ENCODE results near the gene DNM3.
"Not testable (repeated sequence)": the region's sequence is repeated elsewhere in the genome, so short reads cannot be mapped to it uniquely, and the experiment has no call there.

The DNM3 gene

DNA sequence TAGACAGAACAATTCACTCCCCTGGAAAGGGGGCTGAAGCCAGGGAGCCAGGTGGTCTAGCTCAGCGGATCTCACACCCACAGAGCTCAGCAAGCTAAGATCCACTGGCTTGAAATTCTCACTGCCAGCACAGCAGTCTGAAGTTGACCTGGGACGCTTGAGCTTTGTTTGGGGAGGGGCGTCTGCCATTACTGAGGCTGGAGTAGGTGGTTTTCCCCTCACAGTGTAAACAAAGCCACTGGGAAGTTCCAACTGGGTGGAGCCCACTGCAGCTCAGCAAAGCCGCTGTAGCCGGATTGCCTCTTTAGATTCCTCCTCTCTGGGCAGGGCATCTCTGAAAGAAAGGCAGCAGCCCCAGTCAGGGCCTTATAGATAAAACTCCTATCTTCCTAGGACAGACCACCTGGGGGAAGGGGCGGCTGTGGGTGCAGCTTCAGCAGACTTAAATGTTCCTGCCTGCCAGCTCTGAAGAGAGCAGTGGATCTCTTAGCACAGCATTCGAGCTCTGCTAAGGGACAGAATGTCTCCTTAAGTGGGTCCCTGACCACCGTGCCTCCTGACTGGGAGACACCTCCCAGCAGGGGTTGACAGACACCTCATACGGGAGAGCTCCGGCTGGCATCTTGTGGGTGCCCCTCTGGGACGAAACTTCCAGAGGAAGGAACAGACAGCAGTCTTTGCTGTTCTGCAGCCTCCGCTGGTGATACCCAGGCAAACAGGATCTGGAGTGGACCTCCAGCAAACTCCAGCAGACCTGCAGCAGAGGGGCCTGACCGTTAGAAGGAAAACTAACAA, 183.8 kb downstream of the DNM3 start:
- not testable (repeated sequence) for DNase-seq (ENCODE audit: low spot score)

- no peak for DNase-seq (ENCODE audit: low spot score)
Measured at GRCh38 chr1:172040466-172040865, 199.2 kb downstream of the DNM3 start.

DNA sequence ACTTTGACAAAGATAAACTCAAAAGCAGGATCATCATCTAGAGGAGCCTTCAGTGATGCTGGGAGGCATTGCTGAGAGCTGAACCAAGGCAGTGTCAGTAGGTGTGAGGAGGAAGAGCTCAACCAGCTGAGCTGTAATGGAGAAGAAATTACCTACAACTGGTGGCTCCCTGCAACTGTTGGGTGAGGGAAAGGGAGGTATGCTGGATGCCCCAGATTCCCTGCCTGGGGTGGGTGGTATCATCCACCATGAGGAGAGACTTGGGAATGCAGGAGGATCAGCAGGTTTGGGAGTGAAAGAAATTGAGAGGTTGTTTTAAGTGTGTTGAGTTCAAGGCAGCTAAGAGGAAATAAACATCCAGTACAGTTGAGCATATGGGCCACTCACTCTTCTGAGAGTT, 199.8 kb downstream of the DNM3 start:
- DNase-seq (ENCODE audit: low spot score), result no peak

DNA sequence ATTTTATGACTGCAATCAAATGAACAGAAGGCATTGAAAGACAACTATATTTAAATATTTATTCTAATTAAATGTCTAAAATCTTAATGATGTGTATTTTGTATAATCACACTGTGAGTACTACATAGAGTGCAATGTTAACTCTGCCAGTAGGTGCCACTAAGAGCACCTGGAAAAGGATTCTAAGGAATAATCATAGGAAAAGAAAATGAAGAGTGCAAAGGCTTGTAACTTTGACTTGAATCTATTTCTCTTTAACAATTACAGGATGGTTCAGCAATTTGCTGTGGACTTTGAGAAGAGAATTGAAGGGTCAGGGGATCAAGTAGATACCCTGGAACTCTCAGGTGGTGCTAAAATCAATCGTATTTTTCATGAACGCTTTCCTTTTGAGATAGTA, 200.4 kb downstream of the DNM3 start:
- DNase-seq (ENCODE audit: low spot score), result no peak

- DNase-seq (ENCODE audit: low spot score), result no peak
Measured at GRCh38 chr1:172043900-172044299, 202.6 kb downstream of the DNM3 start.

- no peak for DNase-seq (ENCODE audit: low spot score)
Measured at GRCh38 chr1:172051898-172052297, 210.6 kb downstream of the DNM3 start.

DNA sequence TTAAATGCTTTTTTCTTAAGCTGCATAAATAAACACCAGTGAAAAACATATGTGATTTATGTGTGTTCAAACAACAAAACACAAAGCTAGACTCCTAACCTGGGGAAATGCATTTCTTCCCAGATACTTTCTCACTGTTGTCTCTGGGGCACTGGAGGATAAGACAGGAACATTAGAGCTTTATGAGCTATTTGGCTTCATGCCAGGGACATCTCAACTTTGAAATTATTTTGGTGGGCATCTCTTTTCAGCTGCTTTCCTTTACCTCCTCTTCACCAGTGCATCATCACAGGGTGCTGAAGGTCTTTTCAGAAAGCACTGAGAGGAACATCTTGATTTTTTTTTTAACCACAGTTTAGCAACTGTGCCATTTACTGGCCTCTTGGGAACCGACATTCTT, 212.9 kb downstream of the DNM3 start:
- DNase-seq (ENCODE audit: low spot score), result no peak

DNA sequence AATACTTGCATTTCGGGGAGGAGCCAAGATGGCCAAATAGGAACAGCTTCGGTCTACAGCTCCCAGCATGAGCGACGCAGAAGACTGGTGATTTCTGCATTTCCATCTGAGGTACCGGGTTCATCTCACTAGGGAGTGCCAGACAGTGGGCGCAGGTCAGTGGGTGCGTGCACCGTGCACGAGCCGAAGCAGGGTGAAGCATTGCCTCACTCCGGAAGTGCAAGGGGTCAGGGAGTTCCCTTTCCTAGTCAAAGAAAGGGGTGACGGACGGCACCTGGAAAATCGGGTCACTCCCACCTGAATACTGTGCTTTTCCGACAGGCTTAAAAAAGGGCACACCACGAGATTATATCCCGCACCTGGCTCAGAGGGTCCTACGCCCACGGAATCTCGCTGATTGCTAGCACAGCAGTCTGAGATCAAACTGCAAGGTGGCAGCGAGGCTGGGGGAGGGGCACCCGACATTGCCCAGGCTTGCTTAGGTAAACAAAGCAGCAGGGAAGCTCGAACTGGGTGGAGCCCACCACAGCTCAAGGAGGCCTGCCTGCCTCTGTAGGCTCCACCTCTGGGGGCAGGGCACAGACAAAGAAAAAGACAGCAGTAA, 214.6 kb downstream of the DNM3 start:
- not testable (repeated sequence) for DNase-seq (ENCODE audit: low spot score)

DNA sequence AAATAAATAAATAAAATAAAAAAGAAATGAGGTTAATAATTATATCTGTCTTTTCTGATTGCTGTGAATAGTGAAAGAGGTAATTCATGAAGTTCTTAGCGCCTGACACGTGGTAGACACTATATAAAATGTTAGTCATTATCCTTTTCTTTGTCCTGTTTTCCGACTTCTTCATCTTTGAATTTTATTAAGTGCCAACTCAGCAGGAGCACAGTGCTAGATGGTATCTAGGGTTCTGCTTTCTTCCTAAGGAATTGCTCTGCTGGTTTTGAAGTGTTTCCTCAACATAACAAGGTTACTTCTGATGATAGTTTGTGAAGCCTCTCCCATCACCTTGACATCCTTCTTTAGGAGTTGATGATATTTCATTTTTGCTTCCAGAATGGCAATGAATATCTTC, 227.0 kb downstream of the DNM3 start:
- DNase-seq (ENCODE audit: low spot score), result no peak

DNA sequence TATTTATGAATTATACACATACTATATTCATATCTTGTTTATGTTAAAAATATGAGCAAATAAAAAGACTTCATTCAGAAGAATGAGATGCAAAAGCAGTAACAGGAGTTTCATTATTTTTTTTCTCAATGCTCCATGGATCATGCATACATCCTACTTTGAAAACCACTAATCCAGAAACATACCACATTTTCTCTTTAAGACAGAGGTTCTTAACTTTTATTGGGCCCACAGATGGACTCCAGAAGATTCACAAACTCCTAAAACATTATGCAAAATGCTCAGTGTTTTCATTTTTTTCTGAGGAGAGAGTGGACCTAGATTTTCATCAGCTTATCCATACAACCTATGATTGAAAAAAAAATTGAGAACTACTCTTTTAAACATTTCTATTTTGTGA, 227.8 kb downstream of the DNM3 start:
- no peak for DNase-seq (ENCODE audit: low spot score)

DNA sequence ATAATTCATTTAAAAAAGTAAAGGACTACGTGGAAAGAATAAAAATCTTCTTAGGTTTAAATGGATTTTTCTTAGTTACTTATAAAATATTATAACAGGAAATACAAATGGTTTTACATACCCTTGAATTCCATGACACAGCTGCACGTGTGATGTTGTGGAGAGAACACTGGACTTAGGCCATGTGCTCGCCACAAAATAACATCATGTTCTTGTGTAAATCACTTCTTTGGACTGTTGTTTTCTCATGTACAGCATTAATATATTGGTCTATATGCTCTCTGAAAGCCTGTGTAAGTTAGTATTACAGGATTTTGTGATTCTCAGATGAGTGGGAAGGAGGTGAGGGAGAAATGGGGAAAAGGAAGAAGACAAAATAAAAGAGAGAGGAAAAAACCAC, 228.2 kb downstream of the DNM3 start:
- DNase-seq (ENCODE audit: low spot score), result no peak

GRCh38 chr1:172070055-172070454, 228.8 kb downstream of the DNM3 start:
- no peak for DNase-seq (ENCODE audit: low spot score)

- no peak for DNase-seq (ENCODE audit: low spot score)
Measured at GRCh38 chr1:172071746-172072145, 230.4 kb downstream of the DNM3 start.

GRCh38 chr1:172079859-172080258, 238.6 kb downstream of the DNM3 start:
- not testable (repeated sequence) for DNase-seq (ENCODE audit: low spot score)

GRCh38 chr1:172083191-172083590, 241.9 kb downstream of the DNM3 start:
- no peak for DNase-seq (ENCODE audit: low spot score)

- DNase-seq (ENCODE audit: low spot score), result no peak
Measured at GRCh38 chr1:172084876-172085275, 243.6 kb downstream of the DNM3 start.

- no peak for DNase-seq (ENCODE audit: low spot score)
Measured at GRCh38 chr1:172085317-172085716, 244.0 kb downstream of the DNM3 start.

DNA sequence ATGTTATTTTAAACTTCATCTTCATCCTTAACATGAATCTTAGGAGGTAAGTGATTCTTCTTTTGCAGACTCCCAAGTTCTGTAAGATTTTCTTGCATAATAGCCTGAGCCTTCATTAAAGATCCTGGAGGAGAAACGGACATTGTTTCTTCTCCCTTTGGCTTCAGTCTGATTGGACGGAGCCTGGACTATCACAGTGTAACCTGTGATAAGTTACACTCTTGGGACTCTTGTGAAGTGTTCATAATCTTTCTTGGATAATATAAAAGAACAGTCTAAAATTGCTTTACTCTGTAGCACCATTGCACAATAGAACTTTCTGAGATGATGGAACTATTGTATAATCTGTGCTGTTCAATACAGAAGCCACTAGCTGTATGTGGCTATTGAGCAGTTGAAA, 244.8 kb downstream of the DNM3 start:
- DNase-seq (ENCODE audit: low spot score), result no peak

- no peak for DNase-seq (ENCODE audit: low spot score)
Measured at GRCh38 chr1:172088256-172088655, 247.0 kb downstream of the DNM3 start.

- DNase-seq (ENCODE audit: low spot score), result no peak
Measured at GRCh38 chr1:172089768-172090510, 248.6 kb downstream of the DNM3 start.

DNA sequence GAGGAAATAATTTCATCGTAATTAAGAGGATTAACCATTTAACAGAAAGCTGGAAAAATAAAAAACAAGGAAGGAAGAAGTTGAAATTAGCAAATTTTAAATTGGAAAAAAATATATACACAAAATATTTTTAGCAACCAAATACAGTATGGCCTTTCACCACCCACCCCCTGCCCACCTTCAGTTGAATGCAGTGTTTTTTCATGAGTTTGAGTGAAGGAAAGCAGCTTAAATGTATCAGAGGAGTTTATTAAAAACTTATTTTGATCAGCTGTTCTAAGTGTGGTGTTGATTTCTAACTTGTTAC, 249.2 kb downstream of the DNM3 start:
- no peak for DNase-seq (ENCODE audit: low spot score)

DNA sequence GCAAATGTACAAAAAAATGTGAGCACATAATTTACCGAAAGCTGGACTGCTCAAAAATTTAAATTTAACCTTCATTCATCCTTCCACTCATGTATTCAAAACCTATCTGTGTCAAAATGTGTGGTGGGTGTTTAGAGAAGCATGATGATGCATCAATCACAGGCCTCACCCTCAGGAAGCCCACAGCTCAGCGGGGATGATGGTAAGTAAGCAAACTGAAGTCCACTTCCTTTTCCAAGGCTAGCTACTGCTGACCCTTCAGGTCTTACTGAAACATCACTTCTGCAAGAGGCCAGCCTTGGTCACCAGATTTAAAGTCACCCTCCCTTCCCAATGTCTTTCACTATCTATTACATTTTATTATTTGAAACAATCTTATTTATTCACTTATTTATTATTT, 254.5 kb downstream of the DNM3 start:
- no peak for DNase-seq (ENCODE audit: low spot score)

GRCh38 chr1:172105230-172105629, 263.9 kb downstream of the DNM3 start:
- DNase-seq (ENCODE audit: low spot score), result no peak

Measured in left forelimb (tissue), 1 donor.